A549 (cell line): ENCODE results near the gene KLHL22. TPM values are rescaled to one million over a fixed set of nuclear protein-coding genes. Genes with fewer than 3 reads are reported as not detected.

Experiments used
- ATAC-seq, 2 experiments: fragments of 200-7000 bp in 1 of 2; fragments of >200 bp in 1 of 2; cut with Nextera tagmentation in 1 of 2; cut with Tn5 transposase in 1 of 2; 3 replicates each; pipeline versions ENCODE4 v1.8.0 to v1.9.1; 2018 to 2020; ENCODE audit warnings: mild to moderate bottlenecking in 1 of 2, moderate library complexity in 1 of 2
- CTCF ChIA-PET: fragments of 300-600 bp; sonication (Branson Sonifier 250); formaldehyde crosslinking; extraction: SDS; loops from one replicate; lab custom pipeline; 2021; ENCODE audit warnings: antibody characterized with exemption, inconsistent platforms; lab: Yijun Ruan, JAX
- POLR2A ChIA-PET: fragments of 350-600 bp; formaldehyde crosslinking; extraction: SDS; loops from one replicate; lab custom pipeline; 2021; ENCODE audit warnings: antibody characterized with exemption, inconsistent platforms; lab: Yijun Ruan, JAX
- DNase-seq, 2 experiments: peaks; one replicate each; pipeline versions ENCODE4 v3.0.0 to v3.0.0-alpha.2; 2011 to 2016; ENCODE audit warnings: low read depth in 1 of 2, low spot score in 1 of 2
- FAIRE-seq: peaks from 2 replicates; lab custom pipeline; 2011; peaks lifted over from hg19 to GRCh38; lab: Jason Lieb, UNC
- H3K27ac ChIP-seq, 2 experiments: fragments of >200 bp; sonication (Bioruptor Twin); formaldehyde crosslinking; 3 replicates each; pipeline ENCODE4 v1.5.1; 2016 to 2017
- H3K4me1 ChIP-seq: fragments of >200 bp; sonication (Bioruptor Twin); formaldehyde crosslinking; 3 replicates; pipeline ENCODE4 v1.6.1; 2016
- H3K4me2 ChIP-seq: fragments of >200 bp; sonication (Bioruptor Twin); formaldehyde crosslinking; 3 replicates; pipeline ENCODE4 v1.6.1; 2016
- H3K4me3 ChIP-seq: fragments of >200 bp; sonication (Bioruptor Twin); formaldehyde crosslinking; 3 replicates; pipeline ENCODE4 v1.5.1; 2016
- H3K9me3 ChIP-seq: fragments of >200 bp; sonication (Bioruptor Twin); formaldehyde crosslinking; 3 replicates; pipeline ENCODE4 v1.6.1; 2016
- BHLHE40 ChIP-seq: IDR thresholded peaks from 2 replicates; pipeline ENCODE4 v1.6.1; 2012; ENCODE audit warnings: low read depth, low read length, inconsistent platforms
- CEBPB ChIP-seq, 2 experiments: fragments of >200 bp in 1 of 2; sonication (Bioruptor Twin) in 1 of 2; formaldehyde crosslinking in 1 of 2; IDR thresholded peaks; 2 replicates each; pipeline ENCODE4 v1.6.1; 2012 to 2016
- CHD2 ChIP-seq: fragments of 150-350 bp; IDR thresholded peaks from 2 replicates; pipeline ENCODE4 v1.6.1; 2014; ENCODE audit warnings: low read length; ENCODE audit not compliant: partially characterized antibody
- CHD4 ChIP-seq: fragments of 200-600 bp; sonication (generic); IDR thresholded peaks from 2 replicates; pipeline ENCODE4 v1.6.1; 2016; ENCODE audit warnings: antibody characterized with exemption, mild to moderate bottlenecking, borderline replicate concordance
- CTCF ChIP-seq: fragments of >200 bp; sonication (Bioruptor Twin); formaldehyde crosslinking; IDR thresholded peaks from 3 replicates; pipeline ENCODE4 v1.5.1; 2016
- E2F6 ChIP-seq: IDR thresholded peaks from 2 replicates; pipeline ENCODE4 v1.6.1; 2012; ENCODE audit warnings: low read depth, borderline replicate concordance
- EHMT2 ChIP-seq: fragments of 200-600 bp; sonication (generic); IDR thresholded peaks from 2 replicates; pipeline ENCODE4 v1.6.1; 2016; ENCODE audit warnings: antibody characterized with exemption, low read depth, mild to moderate bottlenecking, moderate library complexity
- EP300 ChIP-seq, 2 experiments: fragments of >200 bp; sonication (Bioruptor Twin); formaldehyde crosslinking; IDR thresholded peaks; 2 replicates in 1 of 2; 3 replicates in 1 of 2; pipeline ENCODE4 v1.6.1; 2016 to 2017
- HEYL ChIP-seq: fragments of 250-450 bp; sonication (Bioruptor Pico); IDR thresholded peaks from 2 replicates; pipeline ENCODE4 v1.8.0; 2021; ENCODE audit warnings: mild to moderate bottlenecking, moderate library complexity
- HMGXB4 ChIP-seq: fragments of 250-450 bp; sonication (Bioruptor Pico); IDR thresholded peaks from 2 replicates; pipeline ENCODE4 v1.5.0; 2021; ENCODE audit warnings: mild to moderate bottlenecking, moderate library complexity, borderline replicate concordance
- HOXB13 ChIP-seq: fragments of 250-450 bp; sonication (Bioruptor Pico); IDR thresholded peaks from 2 replicates; pipeline ENCODE4 v1.5.0; 2020; ENCODE audit warnings: low read depth, mild to moderate bottlenecking, moderate library complexity
- HOXB5 ChIP-seq: fragments of 250-450 bp; sonication (Bioruptor Pico); IDR thresholded peaks from 2 replicates; pipeline ENCODE4 v1.5.0; 2020; ENCODE audit warnings: mild to moderate bottlenecking, moderate library complexity
- JUNB ChIP-seq: fragments of >200 bp; sonication (Bioruptor Twin); formaldehyde crosslinking; IDR thresholded peaks from 2 replicates; pipeline ENCODE4 v1.6.1; 2016
- MAX ChIP-seq: IDR thresholded peaks from 2 replicates; pipeline ENCODE4 v1.6.1; 2012
- MYC ChIP-seq: IDR thresholded peaks from 2 replicates; pipeline ENCODE4 v1.6.1; 2012; ENCODE audit warnings: mild to moderate bottlenecking, inconsistent platforms, low read length, improper control_type of control experiment, borderline replicate concordance
- NPAS2 ChIP-seq: fragments of 250-450 bp; sonication (Bioruptor Pico); IDR thresholded peaks from 2 replicates; pipeline ENCODE4 v1.8.0; 2022; ENCODE audit warnings: mild to moderate bottlenecking, moderate library complexity, borderline replicate concordance
- RAD21 ChIP-seq, 2 experiments: fragments of >200 bp in 1 of 2; sonication (Bioruptor Twin) in 1 of 2; formaldehyde crosslinking in 1 of 2; IDR thresholded peaks in 1 of 2; conservative IDR thresholded peaks in 1 of 2; 2 replicates in 1 of 2; 3 replicates in 1 of 2; pipeline ENCODE4 v1.6.1; 2012 to 2018; ENCODE audit warnings: inconsistent platforms in 1 of 2
- RARB ChIP-seq: fragments of 250-450 bp; sonication (Bioruptor Pico); IDR thresholded peaks from 2 replicates; pipeline ENCODE4 v1.8.0; 2021; ENCODE audit warnings: mild to moderate bottlenecking, moderate library complexity
- RFX5 ChIP-seq: fragments of 450-650 bp; IDR thresholded peaks from 2 replicates; pipeline ENCODE4 v1.7.1; 2014; ENCODE audit warnings: antibody characterized with exemption, mild to moderate bottlenecking, moderate library complexity
- SMC3 ChIP-seq: fragments of >200 bp; sonication (Bioruptor Twin); formaldehyde crosslinking; IDR thresholded peaks from 3 replicates; pipeline ENCODE4 v1.6.1; 2018; ENCODE audit warnings: inconsistent platforms
- TFCP2L1 ChIP-seq: fragments of 250-450 bp; sonication (Bioruptor Pico); IDR thresholded peaks from 2 replicates; pipeline ENCODE4 v1.5.0; 2021; ENCODE audit warnings: mild to moderate bottlenecking
- TP53 ChIP-seq: fragments of 250-450 bp; sonication (Bioruptor Pico); IDR thresholded peaks from 2 replicates; pipeline ENCODE4 v1.5.0; 2021; ENCODE audit warnings: mild to moderate bottlenecking, moderate library complexity
- WGBS: methylation state at CpG from one replicate; pipeline ENCODE4 v1.1.6; 2017; ENCODE audit errors: missing lambda C conversion rate; 5-methylcytosine and 5-hydroxymethylcytosine counted together
- polyA plus RNA-seq, 4 experiments: library from polyadenylated mRNA; depleted of rRNA in 3 of 4; stranded (reverse); fragments of >200 nt; fragmentation: RNase III in 1 of 4; extraction: RNeasy Plus Mini Kit Qiagen cat#74134 plus additional on column Dnase treatment in 1 of 4; gene quantifications; 2 replicates in 3 of 4; 3 replicates in 1 of 4; pipeline ENCODE4 v1.2.3, GENCODE V29; 2011 to 2017

KLHL22 gene
- polyA plus RNA-seq, 2 of the 4 experiments (the other 2 are of a cell fraction): 11.7 TPM

GRCh38 chr22:20422271-20423007, 73.2 kb downstream of the KLHL22 start:
- ATAC-seq (no peak), DNase-seq (no peak), FAIRE-seq (no peak)
- TF ChIP-seq SMC3 (no peak), RAD21 (conservative IDR thresholded peaks at IDR 0.05 in 1 of 2, IDR thresholded peaks at IDR 0.05 in 1 of 2) (no peak), CHD2 (no peak), MYC (no peak), HEYL (CRISPR knock-in tag) (no peak), TFCP2L1 (CRISPR knock-in tag) (no peak)
- H3K4me1 ChIP-seq: no peaks in the 10 kb centered on the region
- H3K4me2 ChIP-seq: no peak overlapping the region
- POLR2A ChIA-PET: no interaction called here
- WGBS: 84% methylated on average over 20 of the region's 21 CpGs
- H3K9me3 ChIP-seq: no peaks in the 10 kb centered on the region
- CTCF ChIA-PET: interaction anchor here (1.2 kb wide), 1 partner anchor 11 kb away, joined by 3 read pairs; no protein-coding TSS in a partner anchor
- no peak overlapping the region for H3K27ac ChIP-seq
- no peak overlapping the region for H3K4me3 ChIP-seq

- CTCF ChIA-PET: interaction anchor here (0.8 to 1.0 kb wide), 2 partner anchors 16 to 201 kb away, joined by 3 read pairs; no protein-coding TSS in a partner anchor
- no peak overlapping the region for H3K4me2 ChIP-seq
- TF ChIP-seq SMC3 (no peak), CHD2 (no peak), CHD4 (no peak), EHMT2 (no peak), NPAS2 (CRISPR knock-in tag) (no peak), CTCF (no peak), RARB (no peak), TP53 (CRISPR knock-in tag) (no peak), RAD21 (conservative IDR thresholded peaks at IDR 0.05 in 1 of 2, IDR thresholded peaks at IDR 0.05 in 1 of 2) (no peak), CEBPB (IDR thresholded peaks at IDR 0.05) (no peak), HMGXB4 (CRISPR knock-in tag) (no peak), MAX (no peak), E2F6 (no peak), HOXB5 (CRISPR knock-in tag) (no peak), JUNB (no peak), RFX5 (no peak), EP300 (IDR thresholded peaks at IDR 0.05) (no peak), HOXB13 (CRISPR knock-in tag) (no peak), BHLHE40 (no peak), HEYL (CRISPR knock-in tag) (no peak)
- TF ChIP-seq, all 56 proteins: peak for 0
- WGBS: 68% methylated on average over 7 of the region's 7 CpGs
- Histone ChIP-seq H3K27ac (no peak overlapping the region), H3K4me3 (no peak overlapping the region), H3K4me1 (no peaks in the 10 kb centered on the region), H3K9me3 (no peaks in the 10 kb centered on the region)
- DNase-seq: no peak
- POLR2A ChIA-PET: no interaction called here
- no peak for FAIRE-seq
- no peak for ATAC-seq
Measured at GRCh38 chr22:20421507-20421874, 74.1 kb downstream of the KLHL22 start.
